GM23338 (cell line): ENCODE data around the gene NCR1. TPM values are rescaled to one million over a fixed set of nuclear protein-coding genes. Genes with fewer than 3 reads are reported as not detected.

ENCODE experiments used
- ATAC-seq: fragments of 200-7000 bp; cut with Tn5 transposase; 3 replicates; pipeline ENCODE4 v1.9.1; 2020
- DNase-seq: peaks from one replicate; pipeline ENCODE4 v3.0.0-alpha.2; 2015; ENCODE audit warnings: low spot score
- H2AFZ ChIP-seq: fragments of 200-600 bp; sonication (generic); 2 replicates; pipeline ENCODE4 v1.8.0; 2016; ENCODE audit warnings: antibody characterized with exemption, mild to moderate bottlenecking, moderate library complexity
- H3F3A ChIP-seq: fragments of 200-600 bp; sonication (generic); replicated peaks from 2 replicates; pipeline ENCODE4 v1.8.0; 2017; ENCODE audit warnings: antibody characterized with exemption, mixed run types, low read depth
- H3K27ac ChIP-seq: fragments of 200-600 bp; sonication (generic); 2 replicates; pipeline ENCODE4 v1.6.1; 2016; ENCODE audit warnings: low read depth
- H3K27me3 ChIP-seq: fragments of 200-600 bp; sonication (generic); 2 replicates; pipeline ENCODE4 v1.8.0; 2016; ENCODE audit warnings: mild to moderate bottlenecking, mixed run types, moderate library complexity; ENCODE audit not compliant: insufficient read depth
- H3K36me3 ChIP-seq: fragments of 200-600 bp; sonication (generic); 2 replicates; pipeline ENCODE4 v1.8.0; 2016; ENCODE audit warnings: mild to moderate bottlenecking; ENCODE audit not compliant: insufficient read depth
- H3K4me1 ChIP-seq: fragments of 200-600 bp; sonication (generic); 2 replicates; pipeline ENCODE4 v1.8.0; 2016; ENCODE audit warnings: mild to moderate bottlenecking, moderate library complexity; ENCODE audit not compliant: insufficient read depth
- H3K4me2 ChIP-seq: fragments of 200-600 bp; sonication (generic); 2 replicates; pipeline ENCODE4 v1.7.1; 2017; ENCODE audit warnings: mixed run types
- H3K4me3 ChIP-seq: fragments of 200-600 bp; sonication (generic); 2 replicates; pipeline ENCODE4 v1.6.1; 2016; ENCODE audit warnings: mixed run types
- H3K79me2 ChIP-seq: fragments of 200-600 bp; sonication (generic); replicated peaks from 2 replicates; pipeline ENCODE4 v1.8.0; 2017; ENCODE audit warnings: mild to moderate bottlenecking; ENCODE audit not compliant: insufficient read depth
- H3K9me2 ChIP-seq: fragments of 200-600 bp; sonication (generic); 2 replicates; pipeline ENCODE4 v1.8.0; 2017; ENCODE audit not compliant: insufficient read depth
- H4K20me1 ChIP-seq: fragments of 200-600 bp; sonication (generic); replicated peaks from 2 replicates; pipeline ENCODE4 v1.8.0; 2017; ENCODE audit warnings: mild to moderate bottlenecking; ENCODE audit not compliant: insufficient read depth
- H3K27ac Mint-ChIP-seq: 2 replicates; pipeline ENCODE4 v1.8.0; 2020; ENCODE audit warnings: inconsistent platforms, mild to moderate bottlenecking, moderate library complexity, mixed read lengths
- H3K27me3 Mint-ChIP-seq: 3 replicates; pipeline ENCODE4 v1.8.0; 2022; ENCODE audit warnings: low read depth, mild to moderate bottlenecking, moderate library complexity, mixed read lengths, inconsistent platforms; ENCODE audit not compliant: insufficient read depth, poor library complexity
- H3K36me3 Mint-ChIP-seq: 3 replicates; pipeline ENCODE4 v1.8.0; 2021; ENCODE audit warnings: low read depth, mild to moderate bottlenecking, inconsistent platforms, moderate library complexity, mixed read lengths
- H3K4me1 Mint-ChIP-seq: 3 replicates; pipeline ENCODE4 v1.8.0; 2020; ENCODE audit warnings: mild to moderate bottlenecking, inconsistent platforms, mixed read lengths
- H3K4me3 Mint-ChIP-seq: 3 replicates; pipeline ENCODE4 v1.8.0; 2021; ENCODE audit warnings: moderate library complexity, mild to moderate bottlenecking, inconsistent platforms, mixed read lengths
- H3K9me3 Mint-ChIP-seq: 3 replicates; pipeline ENCODE4 v1.8.0; 2020; ENCODE audit warnings: moderate library complexity, mild to moderate bottlenecking, inconsistent platforms, mixed read lengths
- CREB1 ChIP-seq: fragments of 250-450 bp; sonication (Bioruptor Pico); IDR thresholded peaks from 2 replicates; pipeline ENCODE4 v1.5.0; 2020; ENCODE audit warnings: low read depth, mild to moderate bottlenecking, moderate library complexity
- EZH2phosphoT487 ChIP-seq: fragments of 200-600 bp; sonication (generic); IDR thresholded peaks from one replicate; pipeline ENCODE4 v1.8.1; 2018; ENCODE audit warnings: antibody characterized with exemption; ENCODE audit not compliant: unreplicated experiment
- NANOG ChIP-seq: IDR thresholded peaks from 2 replicates; pipeline ENCODE4 v1.6.1; 2016; ENCODE audit warnings: antibody characterized with exemption, borderline replicate concordance
- ZNF114 ChIP-seq: fragments of 250-450 bp; sonication (Bioruptor Pico); IDR thresholded peaks from 2 replicates; pipeline ENCODE4 v1.5.0; 2020; ENCODE audit warnings: mild to moderate bottlenecking, moderate library complexity
- ZNF462 ChIP-seq: fragments of 250-450 bp; sonication (Bioruptor Pico); IDR thresholded peaks from 2 replicates; pipeline ENCODE4 v1.5.0; 2020; ENCODE audit warnings: mild to moderate bottlenecking, moderate library complexity
- polyA plus RNA-seq: library from polyadenylated mRNA; unstranded; fragments of >200 nt; fragmentation: Nextera tagmentation; extraction: Ambion mirVana; gene quantifications from 2 replicates; pipeline ENCODE4 v1.2.1, GENCODE V29; 2016
- total RNA-seq: library from RNA; depleted of rRNA; stranded (reverse); fragments of >200 nt; shearing (Covaris generic); gene quantifications from 2 replicates; pipeline ENCODE4 v1.2.3, GENCODE V29; 2014
- TF ChIP-seq, protein P1 (sequence below): IDR thresholded peaks from 2 replicates; pipeline ENCODE4 v1.6.1; 2016; ENCODE audit warnings: antibody characterized with exemption

The NCR1 gene
- total and polyA plus RNA-seq, 2 experiments from 2014 or later = 1.8 to 2.0 TPM

DNA sequence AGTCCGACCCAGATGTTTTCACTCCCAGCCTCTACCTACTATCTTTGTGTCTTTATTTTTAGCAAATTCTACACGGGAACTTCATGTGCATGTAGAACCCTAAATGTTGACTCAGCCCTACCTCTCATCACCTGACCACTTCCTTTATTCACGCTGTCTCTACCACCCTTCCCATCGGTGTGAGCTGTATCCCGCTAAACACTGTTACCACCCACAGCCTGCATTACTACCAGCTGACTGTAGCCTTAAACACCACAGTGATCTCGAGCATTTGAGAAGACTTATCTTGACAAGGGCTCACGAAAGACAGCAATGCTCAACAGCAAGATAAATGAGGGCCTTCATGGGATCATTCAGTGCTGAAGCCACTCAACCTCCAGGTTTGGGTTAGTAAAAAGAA lies 15.1 kb downstream of the NCR1 start (continued):
- TF ChIP-seq ZNF462 (CRISPR knock-in tag) = no peak

- no peak overlapping the region for H3K27ac ChIP-seq
- Mint-ChIP-seq H3K9me3 (peaks cover 45% of the 10 kb centered on the region), H3K27me3 (peaks cover 10% of the 10 kb centered on the region), H3K36me3 (peaks cover 11% of the 10 kb centered on the region), H3K27ac (no peak overlapping the region), H3K4me1 (no peaks in the 10 kb centered on the region), H3K4me3 (no peak overlapping the region)
- H3K9me2 ChIP-seq = no peaks in the 10 kb centered on the region
- no peaks in the 10 kb centered on the region for H3K79me2 ChIP-seq
- no peak overlapping the region for H3K4me2 ChIP-seq
- no peak overlapping the region for H3K4me3 ChIP-seq
- H3K36me3 ChIP-seq = no peaks in the 10 kb centered on the region
- no peaks in the 10 kb centered on the region for H3K27me3 ChIP-seq
- H2AFZ ChIP-seq = no peak overlapping the region
- no peak for DNase-seq
- H3K4me1 ChIP-seq = no peaks in the 10 kb centered on the region
- H3F3A ChIP-seq = no peaks in the 10 kb centered on the region
- TF ChIP-seq NANOG = no peak
- no peak for TF ChIP-seq EZH2phosphoT487
- no peak for TF ChIP-seq CREB1 (CRISPR knock-in tag)
- TF ChIP-seq, protein P1, sequence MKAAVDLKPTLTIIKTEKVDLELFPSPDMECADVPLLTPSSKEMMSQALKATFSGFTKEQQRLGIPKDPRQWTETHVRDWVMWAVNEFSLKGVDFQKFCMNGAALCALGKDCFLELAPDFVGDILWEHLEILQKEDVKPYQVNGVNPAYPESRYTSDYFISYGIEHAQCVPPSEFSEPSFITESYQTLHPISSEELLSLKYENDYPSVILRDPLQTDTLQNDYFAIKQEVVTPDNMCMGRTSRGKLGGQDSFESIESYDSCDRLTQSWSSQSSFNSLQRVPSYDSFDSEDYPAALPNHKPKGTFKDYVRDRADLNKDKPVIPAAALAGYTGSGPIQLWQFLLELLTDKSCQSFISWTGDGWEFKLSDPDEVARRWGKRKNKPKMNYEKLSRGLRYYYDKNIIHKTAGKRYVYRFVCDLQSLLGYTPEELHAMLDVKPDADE = no peak
- no peak for TF ChIP-seq ZNF462 (CRISPR knock-in tag)
- TF ChIP-seq ZNF114 (CRISPR knock-in tag) = no peak
- H4K20me1 ChIP-seq = no peaks in the 10 kb centered on the region
- ATAC-seq = no peak
Measured at GRCh38 chr19:54923276-54923675, 17.3 kb downstream of the NCR1 start.
